ENCODE results near the gene SEMA5A.

DNA sequence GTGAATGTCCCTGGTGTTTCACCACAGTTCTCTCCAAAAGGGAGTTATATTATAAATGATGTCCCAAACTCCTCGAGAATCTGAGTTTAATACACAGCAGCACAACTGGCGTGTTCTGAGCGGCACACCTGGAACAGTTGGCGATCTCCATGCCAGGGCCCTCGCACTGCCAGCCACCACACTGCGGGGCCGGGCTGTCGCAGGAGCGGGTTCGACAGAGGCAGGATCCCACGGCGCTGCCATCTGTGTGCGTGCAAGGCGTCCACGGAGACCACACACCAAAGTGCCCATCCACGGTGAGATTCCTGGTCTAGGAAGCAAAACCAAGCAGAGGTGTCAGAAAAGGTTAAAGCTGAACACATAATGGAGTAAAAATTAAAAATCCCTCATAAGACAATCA is 423.3 kb downstream of the SEMA5A start:
- TF ChIP-seq, protein P1, sequence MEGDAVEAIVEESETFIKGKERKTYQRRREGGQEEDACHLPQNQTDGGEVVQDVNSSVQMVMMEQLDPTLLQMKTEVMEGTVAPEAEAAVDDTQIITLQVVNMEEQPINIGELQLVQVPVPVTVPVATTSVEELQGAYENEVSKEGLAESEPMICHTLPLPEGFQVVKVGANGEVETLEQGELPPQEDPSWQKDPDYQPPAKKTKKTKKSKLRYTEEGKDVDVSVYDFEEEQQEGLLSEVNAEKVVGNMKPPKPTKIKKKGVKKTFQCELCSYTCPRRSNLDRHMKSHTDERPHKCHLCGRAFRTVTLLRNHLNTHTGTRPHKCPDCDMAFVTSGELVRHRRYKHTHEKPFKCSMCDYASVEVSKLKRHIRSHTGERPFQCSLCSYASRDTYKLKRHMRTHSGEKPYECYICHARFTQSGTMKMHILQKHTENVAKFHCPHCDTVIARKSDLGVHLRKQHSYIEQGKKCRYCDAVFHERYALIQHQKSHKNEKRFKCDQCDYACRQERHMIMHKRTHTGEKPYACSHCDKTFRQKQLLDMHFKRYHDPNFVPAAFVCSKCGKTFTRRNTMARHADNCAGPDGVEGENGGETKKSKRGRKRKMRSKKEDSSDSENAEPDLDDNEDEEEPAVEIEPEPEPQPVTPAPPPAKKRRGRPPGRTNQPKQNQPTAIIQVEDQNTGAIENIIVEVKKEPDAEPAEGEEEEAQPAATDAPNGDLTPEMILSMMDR (IDR thresholded peaks at IDR 0.05): no peak
- TF ChIP-seq EP300 (IDR thresholded peaks at IDR 0.05) (no peak), POLR2A (IDR thresholded peaks at IDR 0.05) (no peak), POLR2AphosphoS5 (IDR thresholded peaks at IDR 0.05) (no peak)

All from gastroesophageal sphincter (tissue), 3 donors.